K562 (cell line): ENCODE measurements around the gene RWDD3. TPM values are rescaled to one million over a fixed set of nuclear protein-coding genes. Genes with fewer than 3 reads are reported as not detected.

Experiments
- BRCA1 ChIP-seq, 2 experiments: fragments of 450-650 bp in 1 of 2; sonication (generic) in 1 of 2; formaldehyde crosslinking in 1 of 2; IDR thresholded peaks; 2 replicates each; pipeline versions ENCODE4 v1.5.0 to v1.6.1; 2017 to 2020; ENCODE audit warnings: mild to moderate bottlenecking in 1 of 2, missing genetic modification reagents in 1 of 2
- DDX20 ChIP-seq: fragments of 450-650 bp; IDR thresholded peaks from 2 replicates; pipeline ENCODE4 v1.6.1; 2016; ENCODE audit warnings: missing genetic modification characterization, low read depth, mild to moderate bottlenecking, missing compliant biosample characterization, moderate library complexity
- DIDO1 ChIP-seq: fragments of 450-650 bp; IDR thresholded peaks from 2 replicates; pipeline ENCODE4 v1.6.1; 2016; ENCODE audit warnings: low read depth, missing biosample characterization, missing genetic modification characterization
- DPF2 ChIP-seq: fragments of 450-650 bp; IDR thresholded peaks from 2 replicates; pipeline ENCODE4 v1.6.1; 2016
- FOS ChIP-seq: IDR thresholded peaks from 3 replicates; pipeline ENCODE4 v1.6.1; 2011; ENCODE audit not compliant: insufficient read length; ENCODE audit errors: extremely low read depth
- FOXP1 ChIP-seq: sonication (generic); formaldehyde crosslinking; IDR thresholded peaks from 2 replicates; pipeline ENCODE4 v1.8.0; 2022; ENCODE audit warnings: mild to moderate bottlenecking, missing genetic modification reagents
- ID3 ChIP-seq, 2 experiments: fragments of 250-450 bp in 1 of 2; fragments of 450-650 bp in 1 of 2; sonication (Bioruptor Pico) in 1 of 2; IDR thresholded peaks; 2 replicates each; pipeline versions ENCODE4 v1.6.1 to v1.8.0; 2016 to 2021; ENCODE audit warnings: mild to moderate bottlenecking in 2 of 2, moderate library complexity in 2 of 2, missing compliant biosample characterization in 1 of 2, missing genetic modification characterization in 1 of 2
- LARP7 ChIP-seq: fragments of 450-650 bp; IDR thresholded peaks from 2 replicates; pipeline ENCODE4 v1.6.1; 2016
- POLR2AphosphoS5 ChIP-seq: IDR thresholded peaks from 2 replicates; pipeline ENCODE4 v1.6.1; 2011; ENCODE audit warnings: mild to moderate bottlenecking, low read depth, low read length, moderate library complexity; ENCODE audit not compliant: control insufficient read depth, insufficient read depth
- PRPF4 ChIP-seq: fragments of 200-400 bp; formaldehyde crosslinking; IDR thresholded peaks from one replicate; pipeline ENCODE4 v1.6.1; 2017; ENCODE audit warnings: low read length, low read depth, mild to moderate bottlenecking; ENCODE audit not compliant: insufficient read depth, poor library complexity, severe bottlenecking
- SFPQ ChIP-seq: fragments of 200-400 bp; formaldehyde crosslinking; IDR thresholded peaks from 2 replicates; pipeline ENCODE4 v1.6.1; 2017; ENCODE audit warnings: mild to moderate bottlenecking, low read depth, low read length, moderate library complexity
- STAG1 ChIP-seq: sonication (generic); formaldehyde crosslinking; IDR thresholded peaks from 2 replicates; pipeline ENCODE4 v1.5.0; 2020; ENCODE audit warnings: missing genetic modification reagents, borderline replicate concordance
- TCF3 ChIP-seq: sonication (generic); formaldehyde crosslinking; IDR thresholded peaks from 2 replicates; pipeline ENCODE4 v1.4.0; 2020; ENCODE audit warnings: mild to moderate bottlenecking, missing genetic modification reagents
- THRB ChIP-seq: fragments of 450-650 bp; formaldehyde crosslinking; conservative IDR thresholded peaks from 2 replicates; pipeline ENCODE4 v1.4.0; 2022; ENCODE audit warnings: mild to moderate bottlenecking, missing genetic modification characterization
- ZNF165 ChIP-seq: fragments of 250-450 bp; sonication (Bioruptor Pico); IDR thresholded peaks from 2 replicates; pipeline ENCODE4 v1.4.0; 2020; ENCODE audit warnings: borderline replicate concordance
- ZNF239 ChIP-seq: fragments of 250-450 bp; sonication (Bioruptor Pico); IDR thresholded peaks from 2 replicates; pipeline ENCODE4 v1.4.0; 2020; ENCODE audit warnings: mild to moderate bottlenecking
- ZNF24 ChIP-seq: fragments of 450-650 bp; IDR thresholded peaks from 2 replicates; pipeline ENCODE4 v1.6.1; 2016
- polyA plus RNA-seq, 8 experiments: library from polyadenylated mRNA; depleted of rRNA in 4 of 8; stranded (reverse) in 5 of 8; unstranded in 3 of 8; fragments of >200 nt; fragmentation: Nextera tagmentation in 2 of 8; fragmentation: Illumina TruSeq in 1 of 8; extraction: Ambion mirVana in 2 of 8; extraction: Trizol in 1 of 8; gene quantifications; 2 replicates each; pipeline versions ENCODE4 v1.2.1 to v1.2.3, GENCODE V29; 2011 to 2014; ENCODE audit warnings: inconsistent platforms in 1 of 8, missing spikeins in 1 of 8
- total RNA-seq, 7 experiments: library from RNA; depleted of rRNA in 6 of 7; stranded (reverse); fragments of >200 nt in 6 of 7; fragmentation: Illumina TruSeq in 2 of 7; extraction: Trizol in 2 of 7; gene quantifications; 2 replicates each; pipeline versions ENCODE4 v1.2.1 to v1.2.3, GENCODE V29; 2011 to 2021; ENCODE audit warnings: low replicate concordance in 1 of 7
- TF ChIP-seq, protein P1 (sequence below): fragments of 250-450 bp; sonication (Bioruptor Pico); IDR thresholded peaks from 2 replicates; pipeline ENCODE4 v1.4.0; 2020; ENCODE audit warnings: borderline replicate concordance
- TF ChIP-seq, protein P2 (sequence below), 2 experiments: fragments of 450-650 bp in 1 of 2; sonication (generic) in 1 of 2; formaldehyde crosslinking; conservative IDR thresholded peaks; 2 replicates each; pipeline versions ENCODE4 v1.4.0 to v1.8.1; 2020 to 2022; ENCODE audit warnings: mild to moderate bottlenecking in 1 of 2, missing genetic modification reagents in 1 of 2

The RWDD3 gene
- total and polyA plus RNA-seq, 9 of the 15 experiments (the other 6 are each of a cell fraction or from before 2014, with no cell fraction given): 21.6 to 65.0 (median 34.9) TPM

DNA sequence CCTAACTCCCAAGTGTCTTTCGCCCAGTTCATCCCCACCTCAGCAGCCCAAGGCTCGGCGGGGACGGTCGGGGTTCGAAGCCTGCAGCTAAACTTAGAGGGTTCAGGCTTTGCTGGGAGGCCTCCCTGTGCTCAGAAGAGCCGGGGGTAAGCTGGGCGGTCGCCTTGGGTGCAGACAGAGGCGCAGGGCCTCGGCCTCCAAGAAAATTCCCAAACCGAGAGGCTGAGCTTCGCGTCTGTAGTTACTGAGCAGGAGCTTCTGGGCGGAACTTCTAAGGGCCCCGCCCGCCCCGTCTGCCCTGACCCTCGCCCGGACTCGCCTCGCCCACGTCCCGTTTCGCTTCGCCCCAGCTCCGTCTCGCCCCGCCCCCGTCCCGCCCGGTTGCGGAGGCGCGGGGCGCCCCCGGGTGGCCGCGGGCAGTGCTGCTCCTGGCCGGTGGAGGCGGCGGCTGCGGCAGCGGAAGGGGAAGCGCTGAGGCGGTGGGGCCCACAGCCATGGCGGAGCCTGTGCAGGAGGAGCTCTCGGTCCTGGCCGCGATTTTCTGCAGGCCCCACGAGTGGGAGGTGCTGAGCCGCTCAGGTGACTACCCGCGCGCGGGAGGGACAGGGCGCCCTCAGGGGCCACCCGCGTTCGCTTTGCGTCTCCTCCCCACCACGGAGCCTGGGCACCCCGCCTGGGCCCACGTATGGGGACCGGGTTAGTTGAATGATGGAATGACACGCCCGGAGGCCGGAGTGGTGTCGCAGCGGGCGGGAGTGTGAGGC lies at the start of gene RWDD3 (continued):
- TF ChIP-seq ID3 (CRISPR knock-in tag; IDR thresholded peaks at IDR 0.05) (no peak), ID3 (tag; IDR thresholded peaks at IDR 0.05) (no peak), SFPQ (no peak), DPF2 (no peak), ZNF239 (CRISPR knock-in tag) (no peak), ZNF165 (no peak), ZNF24 (peak; percentile 72), PRPF4 (no peak), DDX20 (tag) (no peak), BRCA1 (IDR thresholded peaks at IDR 0.05) (no peak), BRCA1 (CRISPR knock-in tag; IDR thresholded peaks at IDR 0.05) (no peak), FOS (no peak), DIDO1 (tag) (no peak), FOXP1 (CRISPR knock-in tag) (peak; percentile 98), POLR2AphosphoS5 (peak; percentile 76), STAG1 (CRISPR knock-in tag) (peak; percentile 38; the same call in 1 of the 2 replicates), LARP7 (no peak), THRB (no peak), TCF3 (peak; percentile 49)
- TF ChIP-seq, protein P1, sequence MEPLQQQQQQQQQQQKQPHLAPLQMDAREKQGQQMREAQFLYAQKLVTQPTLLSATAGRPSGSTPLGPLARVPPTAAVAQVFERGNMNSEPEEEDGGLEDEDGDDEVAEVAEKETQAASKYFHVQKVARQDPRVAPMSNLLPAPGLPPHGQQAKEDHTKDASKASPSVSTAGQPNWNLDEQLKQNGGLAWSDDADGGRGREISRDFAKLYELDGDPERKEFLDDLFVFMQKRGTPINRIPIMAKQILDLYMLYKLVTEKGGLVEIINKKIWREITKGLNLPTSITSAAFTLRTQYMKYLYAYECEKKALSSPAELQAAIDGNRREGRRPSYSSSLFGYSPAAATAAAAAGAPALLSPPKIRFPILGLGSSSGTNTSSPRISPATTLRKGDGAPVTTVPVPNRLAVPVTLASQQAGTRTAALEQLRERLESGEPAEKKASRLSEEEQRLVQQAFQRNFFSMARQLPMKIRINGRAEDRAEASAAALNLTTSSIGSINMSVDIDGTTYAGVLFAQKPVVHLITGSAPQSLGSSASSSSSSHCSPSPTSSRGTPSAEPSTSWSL (CRISPR knock-in tag): no peak
- TF ChIP-seq, protein P2, sequence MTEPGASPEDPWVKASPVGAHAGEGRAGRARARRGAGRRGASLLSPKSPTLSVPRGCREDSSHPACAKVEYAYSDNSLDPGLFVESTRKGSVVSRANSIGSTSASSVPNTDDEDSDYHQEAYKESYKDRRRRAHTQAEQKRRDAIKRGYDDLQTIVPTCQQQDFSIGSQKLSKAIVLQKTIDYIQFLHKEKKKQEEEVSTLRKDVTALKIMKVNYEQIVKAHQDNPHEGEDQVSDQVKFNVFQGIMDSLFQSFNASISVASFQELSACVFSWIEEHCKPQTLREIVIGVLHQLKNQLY (CRISPR knock-in tag; conservative IDR thresholded peaks at IDR 0.05): 0 out of 4 replicates have a peak, but pooled peaks of 1 of the 2 experiments have one; percentile 31
